ENCODE results near the gene C2CD2.

DNA sequence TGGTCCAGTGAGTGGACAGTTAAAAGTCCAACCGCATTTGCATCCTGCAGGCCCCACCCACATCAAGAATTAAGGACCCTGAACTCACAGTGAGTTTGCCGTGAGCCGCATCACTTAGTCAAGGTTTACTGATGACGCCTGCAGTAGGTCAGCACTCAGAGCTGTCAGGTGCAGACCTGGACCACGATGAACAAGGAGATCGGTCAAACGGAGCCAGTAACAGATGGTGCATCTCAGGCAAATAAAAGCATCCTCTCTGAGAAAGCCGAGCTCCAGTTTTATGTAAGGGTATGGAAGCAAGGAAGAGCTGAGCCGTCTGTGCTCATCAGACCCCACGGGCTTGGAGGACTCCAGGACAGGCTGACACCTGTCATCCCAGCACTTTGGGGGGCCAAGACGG, 79.2 kb downstream of the C2CD2 start:
- TF ChIP-seq, protein P1, sequence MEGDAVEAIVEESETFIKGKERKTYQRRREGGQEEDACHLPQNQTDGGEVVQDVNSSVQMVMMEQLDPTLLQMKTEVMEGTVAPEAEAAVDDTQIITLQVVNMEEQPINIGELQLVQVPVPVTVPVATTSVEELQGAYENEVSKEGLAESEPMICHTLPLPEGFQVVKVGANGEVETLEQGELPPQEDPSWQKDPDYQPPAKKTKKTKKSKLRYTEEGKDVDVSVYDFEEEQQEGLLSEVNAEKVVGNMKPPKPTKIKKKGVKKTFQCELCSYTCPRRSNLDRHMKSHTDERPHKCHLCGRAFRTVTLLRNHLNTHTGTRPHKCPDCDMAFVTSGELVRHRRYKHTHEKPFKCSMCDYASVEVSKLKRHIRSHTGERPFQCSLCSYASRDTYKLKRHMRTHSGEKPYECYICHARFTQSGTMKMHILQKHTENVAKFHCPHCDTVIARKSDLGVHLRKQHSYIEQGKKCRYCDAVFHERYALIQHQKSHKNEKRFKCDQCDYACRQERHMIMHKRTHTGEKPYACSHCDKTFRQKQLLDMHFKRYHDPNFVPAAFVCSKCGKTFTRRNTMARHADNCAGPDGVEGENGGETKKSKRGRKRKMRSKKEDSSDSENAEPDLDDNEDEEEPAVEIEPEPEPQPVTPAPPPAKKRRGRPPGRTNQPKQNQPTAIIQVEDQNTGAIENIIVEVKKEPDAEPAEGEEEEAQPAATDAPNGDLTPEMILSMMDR (conservative IDR thresholded peaks at IDR 0.05; ENCODE audit: low read depth, low read length): no peak
- no peak for TF ChIP-seq EZH2 (IDR thresholded peaks at IDR 0.05; ENCODE audit: borderline replicate concordance, low read depth, low read length, poor library complexity, severe bottlenecking)
